Ovary (tissue), 3 donors: Measurements from ENCODE around the gene ABCB6.
A peak's percentile ranks its signal among the peaks of the same experiment; 100 is the strongest.

Source experiments
- EP300 ChIP-seq: sonication (generic); formaldehyde crosslinking; IDR thresholded peaks from one replicate; pipeline ENCODE4 v1.6.1; 2017; ENCODE audit warnings: antibody characterized with exemption
- POLR2A ChIP-seq: fragments of 450-650 bp; IDR thresholded peaks from one replicate; pipeline ENCODE4 v1.6.1; 2017; ENCODE audit warnings: antibody characterized with exemption, mild to moderate bottlenecking, moderate library complexity
- TF ChIP-seq, protein P1 (sequence below), 3 donors: fragments of 450-650 bp in 2 of 3; fragments of 200-600 bp in 1 of 3; IDR thresholded peaks; one replicate each; pipeline versions ENCODE4 v1.5.1 to v1.8.0; 2016 to 2022; ENCODE audit warnings: antibody characterized with exemption in 3 of 3, mild to moderate bottlenecking in 1 of 3
- donor health status: DM: no; HTN: no; CAD: no.

DNA sequence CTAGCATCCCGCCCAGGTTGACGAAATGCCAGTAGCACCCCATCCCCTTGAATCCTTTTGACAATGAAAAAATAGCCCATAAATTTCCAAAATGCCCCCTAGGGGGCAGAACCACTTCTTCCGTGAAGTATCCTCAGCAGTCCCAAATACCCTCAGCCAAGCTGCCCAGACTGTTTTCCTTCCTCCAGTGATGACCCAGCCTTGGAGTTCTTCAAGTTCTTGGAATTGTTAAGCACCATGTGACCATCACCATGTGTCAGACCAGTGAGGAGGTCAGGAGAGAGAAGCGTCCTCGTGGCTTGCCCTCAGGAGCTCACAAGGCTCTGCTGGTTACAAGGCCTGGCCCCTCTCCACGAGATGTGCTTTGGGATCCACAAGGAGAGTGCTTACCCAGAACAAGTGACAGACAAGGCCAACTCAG is 47.5 kb downstream of the ABCB6 start:
- TF ChIP-seq, protein P1, sequence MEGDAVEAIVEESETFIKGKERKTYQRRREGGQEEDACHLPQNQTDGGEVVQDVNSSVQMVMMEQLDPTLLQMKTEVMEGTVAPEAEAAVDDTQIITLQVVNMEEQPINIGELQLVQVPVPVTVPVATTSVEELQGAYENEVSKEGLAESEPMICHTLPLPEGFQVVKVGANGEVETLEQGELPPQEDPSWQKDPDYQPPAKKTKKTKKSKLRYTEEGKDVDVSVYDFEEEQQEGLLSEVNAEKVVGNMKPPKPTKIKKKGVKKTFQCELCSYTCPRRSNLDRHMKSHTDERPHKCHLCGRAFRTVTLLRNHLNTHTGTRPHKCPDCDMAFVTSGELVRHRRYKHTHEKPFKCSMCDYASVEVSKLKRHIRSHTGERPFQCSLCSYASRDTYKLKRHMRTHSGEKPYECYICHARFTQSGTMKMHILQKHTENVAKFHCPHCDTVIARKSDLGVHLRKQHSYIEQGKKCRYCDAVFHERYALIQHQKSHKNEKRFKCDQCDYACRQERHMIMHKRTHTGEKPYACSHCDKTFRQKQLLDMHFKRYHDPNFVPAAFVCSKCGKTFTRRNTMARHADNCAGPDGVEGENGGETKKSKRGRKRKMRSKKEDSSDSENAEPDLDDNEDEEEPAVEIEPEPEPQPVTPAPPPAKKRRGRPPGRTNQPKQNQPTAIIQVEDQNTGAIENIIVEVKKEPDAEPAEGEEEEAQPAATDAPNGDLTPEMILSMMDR (IDR thresholded peaks at IDR 0.05): peak; percentile 57 to 72 (median 61)
- TF ChIP-seq POLR2A: no peak
- no peak for TF ChIP-seq EP300
